GM12878 (cell line): ENCODE data around the gene RXFP4. TPM values are rescaled to one million over a fixed set of nuclear protein-coding genes. Genes with fewer than 3 reads are reported as not detected.
A peak's percentile ranks its signal among the peaks of the same experiment; 100 is the strongest.

Experiments
- ASH2L ChIP-seq: fragments of 300-600, 200-600 bp; sonication (generic); IDR thresholded peaks from 2 replicates; pipeline ENCODE4 v1.6.1; 2017; ENCODE audit warnings: low read depth, mild to moderate bottlenecking, borderline replicate concordance
- BACH1 ChIP-seq: fragments of 450-650 bp; IDR thresholded peaks from 2 replicates; pipeline ENCODE4 v1.6.1; 2017; ENCODE audit warnings: mild to moderate bottlenecking, borderline replicate concordance
- CBFB ChIP-seq: IDR thresholded peaks from 2 replicates; pipeline ENCODE4 v1.6.1; 2016; ENCODE audit warnings: antibody characterized with exemption, low read depth
- DPF2 ChIP-seq: fragments of 450-650 bp; IDR thresholded peaks from 2 replicates; pipeline ENCODE4 v1.6.1; 2017; ENCODE audit warnings: mild to moderate bottlenecking
- E4F1 ChIP-seq: fragments of 450-650 bp; IDR thresholded peaks from 2 replicates; pipeline ENCODE4 v1.6.1; 2018; ENCODE audit warnings: borderline replicate concordance, mild to moderate bottlenecking; ENCODE audit not compliant: partially characterized antibody
- HDAC2 ChIP-seq: fragments of 200-600 bp; sonication (generic); IDR thresholded peaks from 2 replicates; pipeline ENCODE4 v1.6.1; 2017
- KLF5 ChIP-seq: fragments of 450-650 bp; IDR thresholded peaks from 2 replicates; pipeline ENCODE4 v1.6.1; 2014; ENCODE audit warnings: mild to moderate bottlenecking; ENCODE audit not compliant: partially characterized antibody
- MEF2A ChIP-seq: IDR thresholded peaks from 2 replicates; pipeline ENCODE4 v1.6.1; 2011; ENCODE audit warnings: low read depth, mild to moderate bottlenecking, low read length, moderate library complexity; ENCODE audit not compliant: insufficient read depth
- MYC ChIP-seq: IDR thresholded peaks from 2 replicates; pipeline ENCODE4 v1.6.1; 2011; ENCODE audit warnings: mild to moderate bottlenecking, low read length, moderate library complexity, inconsistent platforms; ENCODE audit not compliant: insufficient read depth, insufficient replicate concordance, insufficient read length, severe bottlenecking
- NFXL1 ChIP-seq: fragments of 450-650 bp; IDR thresholded peaks from 2 replicates; pipeline ENCODE4 v1.6.1; 2017; ENCODE audit warnings: antibody characterized with exemption, mild to moderate bottlenecking, borderline replicate concordance
- NFYB ChIP-seq: IDR thresholded peaks from 2 replicates; pipeline ENCODE4 v1.6.1; 2011; ENCODE audit warnings: low read depth, mild to moderate bottlenecking, low read length, improper control_type of control experiment, moderate library complexity; ENCODE audit not compliant: insufficient read depth
- RFX5 ChIP-seq: IDR thresholded peaks from 2 replicates; pipeline ENCODE4 v1.6.1; 2011; ENCODE audit warnings: low read depth, low read length, improper control_type of control experiment
- SREBF1 ChIP-seq: IDR thresholded peaks from 2 replicates; pipeline ENCODE4 v1.6.1; 2012; ENCODE audit warnings: mild to moderate bottlenecking, low read length
- STAT1 ChIP-seq: fragments of 450-650 bp; conservative IDR thresholded peaks from 2 replicates; pipeline ENCODE4 v1.6.1; 2014; ENCODE audit warnings: antibody characterized with exemption, mild to moderate bottlenecking
- STAT3 ChIP-seq: IDR thresholded peaks from 2 replicates; pipeline ENCODE4 v1.6.1; 2011; ENCODE audit warnings: low read depth, low read length, improper control_type of control experiment
- ZBED1 ChIP-seq: IDR thresholded peaks from 2 replicates; pipeline ENCODE4 v1.6.1; 2016; ENCODE audit warnings: borderline replicate concordance
- ZBTB33 ChIP-seq: fragments of 450-650 bp; IDR thresholded peaks from 2 replicates; pipeline ENCODE4 v1.6.1; 2017; ENCODE audit warnings: mild to moderate bottlenecking
- ZBTB4 ChIP-seq: fragments of 450-650 bp; formaldehyde crosslinking; IDR thresholded peaks from 2 replicates; pipeline ENCODE4 v1.4.0; 2022; ENCODE audit warnings: mild to moderate bottlenecking, moderate library complexity
- ZNF592 ChIP-seq: fragments of 450-650 bp; IDR thresholded peaks from 2 replicates; pipeline ENCODE4 v1.6.1; 2017; ENCODE audit warnings: mild to moderate bottlenecking, moderate library complexity
- ZSCAN29 ChIP-seq: fragments of 450-650 bp; IDR thresholded peaks from 2 replicates; pipeline ENCODE4 v1.6.1; 2017; ENCODE audit warnings: mild to moderate bottlenecking, moderate library complexity
- polyA plus RNA-seq, 11 experiments: library from polyadenylated mRNA; depleted of rRNA in 4 of 11; unstranded in 6 of 11; stranded (reverse) in 5 of 11; fragments of >200 nt; fragmentation: Nextera tagmentation in 4 of 11; fragmentation: Illumina TruSeq in 1 of 11; extraction: Ambion mirVana in 4 of 11; extraction: Trizol in 1 of 11; gene quantifications; 1 replicate in 1 of 11; 2 replicates in 10 of 11; pipeline versions ENCODE4 v1.2.1 to v1.2.3, GENCODE V29; 2011 to 2016; ENCODE audit warnings: inconsistent platforms in 2 of 11, missing spikeins in 2 of 11, low read depth in 1 of 11
- total RNA-seq, 4 experiments: library from RNA; depleted of rRNA in 3 of 4; stranded (reverse); fragments of >200 nt in 3 of 4; fragmentation: Illumina TruSeq in 1 of 4; extraction: Trizol in 1 of 4; gene quantifications; 2 replicates each; pipeline versions ENCODE4 v1.2.1 to v1.2.3, GENCODE V29; 2013 to 2021

The RXFP4 gene
- total and polyA plus RNA-seq, 10 of the 15 experiments (the other 5 are each of a cell fraction or from before 2014, with no cell fraction given) = 0.10 to 0.40 (median 0.39) TPM; not detected in 7

- no peak for TF ChIP-seq ZBTB4 (CRISPR knock-in tag)
- no peak for TF ChIP-seq ZNF592
- no peak for TF ChIP-seq MYC
- TF ChIP-seq ZBED1 = no peak
- TF ChIP-seq BACH1 = 0 out of 2 replicates have a peak, but pooled peaks have one; percentile 18
- TF ChIP-seq STAT3 = no peak
- TF ChIP-seq NFYB = no peak
- no peak for TF ChIP-seq DPF2
- TF ChIP-seq HDAC2 = no peak
- no peak for TF ChIP-seq MEF2A
- no peak for TF ChIP-seq RFX5
- no peak for TF ChIP-seq SREBF1
- TF ChIP-seq NFXL1 = no peak
- no peak for TF ChIP-seq KLF5
- TF ChIP-seq STAT1 = no peak
- TF ChIP-seq E4F1 = no peak
- no peak for TF ChIP-seq ASH2L
- no peak for TF ChIP-seq ZBTB33
- no peak for TF ChIP-seq ZSCAN29
- TF ChIP-seq CBFB = no peak
Measured at GRCh38 chr1:155910621-155911121, 30.8 kb upstream of the RXFP4 start (continued).
